ENCODE results near the gene SEM1. TPM values are rescaled to one million over a fixed set of nuclear protein-coding genes. Genes with fewer than 3 reads are reported as not detected.
"Not testable (repeated sequence)": the region's sequence is repeated elsewhere in the genome, so short reads cannot be mapped to it uniquely, and the experiment has no call there.

The SEM1 gene
- total RNA-seq, 1 donor from 2014 or later: 34.6 TPM

- Mint-ChIP-seq H3K9me3 (ENCODE audit: unreplicated experiment) (peaks cover under 1% of the 10 kb centered on the region), H3K36me3 (ENCODE audit: unreplicated experiment) (no peaks in the 10 kb centered on the region), H3K4me3 (ENCODE audit: unreplicated experiment) (no peak overlapping the region), H3K27me3 (ENCODE audit: unreplicated experiment) (no peaks in the 10 kb centered on the region), H3K4me1 (ENCODE audit: low read depth, unreplicated experiment) (no peaks in the 10 kb centered on the region), H3K27ac (ENCODE audit: unreplicated experiment) (no peak overlapping the region)
- no peak for DNase-seq
- no peak for TF ChIP-seq CTCF (IDR thresholded peaks at IDR 0.05; ENCODE audit: partially characterized antibody, unreplicated experiment)
Observed at GRCh38 chr7:96728139-96728538, 18.5 kb upstream of the SEM1 start.

GRCh38 chr7:96727534-96728088 lies 18.0 kb upstream of the SEM1 start:
- no peak for DNase-seq
- Mint-ChIP-seq H3K36me3 (ENCODE audit: unreplicated experiment) (no peaks in the 10 kb centered on the region), H3K9me3 (ENCODE audit: unreplicated experiment) (no peaks in the 10 kb centered on the region), H3K4me1 (ENCODE audit: low read depth, unreplicated experiment) (no peaks in the 10 kb centered on the region), H3K27ac (ENCODE audit: unreplicated experiment) (no peak overlapping the region), H3K27me3 (ENCODE audit: unreplicated experiment) (no peaks in the 10 kb centered on the region), H3K4me3 (ENCODE audit: unreplicated experiment) (no peak overlapping the region)
- no peak for TF ChIP-seq CTCF (IDR thresholded peaks at IDR 0.05; ENCODE audit: partially characterized antibody, unreplicated experiment)

GRCh38 chr7:96723622-96724021 lies 14.0 kb upstream of the SEM1 start:
- TF ChIP-seq CTCF (IDR thresholded peaks at IDR 0.05; ENCODE audit: partially characterized antibody, unreplicated experiment): no peak
- no peak for DNase-seq
- H3K27me3 Mint-ChIP-seq (ENCODE audit: unreplicated experiment): no peaks in the 10 kb centered on the region
- H3K9me3 Mint-ChIP-seq (ENCODE audit: unreplicated experiment): no peaks in the 10 kb centered on the region
- no peak overlapping the region for H3K4me3 Mint-ChIP-seq (ENCODE audit: unreplicated experiment)
- no peaks in the 10 kb centered on the region for H3K36me3 Mint-ChIP-seq (ENCODE audit: unreplicated experiment)
- no peak overlapping the region for H3K27ac Mint-ChIP-seq (ENCODE audit: unreplicated experiment)
- no peaks in the 10 kb centered on the region for H3K4me1 Mint-ChIP-seq (ENCODE audit: low read depth, unreplicated experiment)

GRCh38 chr7:96722928-96723327 lies 13.3 kb upstream of the SEM1 start:
- not testable (repeated sequence) for H3K4me3 Mint-ChIP-seq (ENCODE audit: unreplicated experiment); H3K36me3 Mint-ChIP-seq (ENCODE audit: unreplicated experiment); H3K27ac Mint-ChIP-seq (ENCODE audit: unreplicated experiment); H3K27me3 Mint-ChIP-seq (ENCODE audit: unreplicated experiment); DNase-seq; H3K4me1 Mint-ChIP-seq (ENCODE audit: low read depth, unreplicated experiment); H3K9me3 Mint-ChIP-seq (ENCODE audit: unreplicated experiment)

- Mint-ChIP-seq H3K4me3 (ENCODE audit: unreplicated experiment) (no peak overlapping the region), H3K27ac (ENCODE audit: unreplicated experiment) (no peak overlapping the region), H3K4me1 (ENCODE audit: low read depth, unreplicated experiment) (no peaks in the 10 kb centered on the region), H3K27me3 (ENCODE audit: unreplicated experiment) (no peaks in the 10 kb centered on the region), H3K9me3 (ENCODE audit: unreplicated experiment) (no peaks in the 10 kb centered on the region), H3K36me3 (ENCODE audit: unreplicated experiment) (no peaks in the 10 kb centered on the region)
- DNase-seq: no peak
- no peak for TF ChIP-seq CTCF (IDR thresholded peaks at IDR 0.05; ENCODE audit: partially characterized antibody, unreplicated experiment)
Observed at GRCh38 chr7:96720843-96721242, 11.2 kb upstream of the SEM1 start.
